ENCODE measurements around the gene AK4. TPM values are rescaled to one million over a fixed set of nuclear protein-coding genes. Genes with fewer than 3 reads are reported as not detected.

Gene AK4
- total RNA-seq, 3 donors from 2014 or later (not counting 1 experiment from before 2014, with no cell fraction given): 0.32 to 1.6 (median 0.75) TPM

- H3K36me3 ChIP-seq (ENCODE audit: control insufficient read depth, insufficient read depth, low read length): no peaks in the 10 kb centered on the region
- no peak overlapping the region for H3K4me3 ChIP-seq (ENCODE audit: low read length)
- H3K27me3 ChIP-seq (ENCODE audit: control insufficient read depth, insufficient read depth, low read length): no peaks in the 10 kb centered on the region
- intact Hi-C loops (cut with micrococcal nuclease): no loop called here
- no peak for TF ChIP-seq CTCF (IDR thresholded peaks at IDR 0.05)
- H3K4me1 Mint-ChIP-seq: no peaks in the 10 kb centered on the region
- H3K27ac ChIP-seq (ENCODE audit: low read length): no peak overlapping the region
- no peaks in the 10 kb centered on the region for H3K36me3 Mint-ChIP-seq
- H3K27ac Mint-ChIP-seq: no peak overlapping the region
- 92% methylated on average over 4 of the region's 5 CpGs for WGBS (ENCODE audit: insufficient coverage)
- peaks cover 0 to 32% of the 10 kb centered on the region in 2 donors for H3K27me3 Mint-ChIP-seq (ENCODE audit: low read depth in 2 of 2)
- DNase-seq: no peak
- no peak for ATAC-seq
- H3K9me3 ChIP-seq (ENCODE audit: control insufficient read depth, insufficient read depth, low read length): no peaks in the 10 kb centered on the region
- no peaks in the 10 kb centered on the region for H3K9me3 Mint-ChIP-seq
- H3K4me1 ChIP-seq (ENCODE audit: control insufficient read depth, insufficient read depth, low read length): no peaks in the 10 kb centered on the region
- H3K4me3 Mint-ChIP-seq: no peak overlapping the region
These were observed 81.8 kb downstream of the AK4 start for GRCh38 chr1:65229754-65230339.

GRCh38 chr1:65230731-65231481, 82.9 kb downstream of the AK4 start:
- Mint-ChIP-seq H3K4me3 (no peak overlapping the region), H3K4me1 (no peaks in the 10 kb centered on the region), H3K9me3 (no peaks in the 10 kb centered on the region), H3K36me3 (peaks cover 5% of the 10 kb centered on the region), H3K27ac (no peak overlapping the region), H3K27me3 (ENCODE audit: low read depth in 2 of 2) (peaks cover 4 to 34% of the 10 kb centered on the region in 2 donors)
- 25% methylated on average over 1 of the region's 1 CpG for WGBS (ENCODE audit: insufficient coverage)
- Histone ChIP-seq H3K27ac (ENCODE audit: low read length) (no peak overlapping the region), H3K4me1 (ENCODE audit: control insufficient read depth, insufficient read depth, low read length) (no peaks in the 10 kb centered on the region), H3K36me3 (ENCODE audit: control insufficient read depth, insufficient read depth, low read length) (no peaks in the 10 kb centered on the region), H3K27me3 (ENCODE audit: control insufficient read depth, insufficient read depth, low read length) (no peaks in the 10 kb centered on the region), H3K4me3 (ENCODE audit: low read length) (no peak overlapping the region), H3K9me3 (ENCODE audit: control insufficient read depth, insufficient read depth, low read length) (no peaks in the 10 kb centered on the region)
- peak in 1 of 2 donors; percentile 6 for DNase-seq
- no peak for ATAC-seq
- intact Hi-C loops (cut with micrococcal nuclease): no loop called here
- no peak for TF ChIP-seq CTCF (IDR thresholded peaks at IDR 0.05)

- ATAC-seq (no peak), DNase-seq (no peak)
- Histone ChIP-seq H3K4me1 (ENCODE audit: control insufficient read depth, insufficient read depth, low read length) (no peaks in the 10 kb centered on the region), H3K4me3 (ENCODE audit: low read length) (no peak overlapping the region), H3K36me3 (ENCODE audit: control insufficient read depth, insufficient read depth, low read length) (no peaks in the 10 kb centered on the region), H3K27ac (ENCODE audit: low read length) (no peak overlapping the region), H3K9me3 (ENCODE audit: control insufficient read depth, insufficient read depth, low read length) (no peaks in the 10 kb centered on the region), H3K27me3 (ENCODE audit: control insufficient read depth, insufficient read depth, low read length) (peaks cover 2% of the 10 kb centered on the region)
- no peak overlapping the region for H3K4me3 Mint-ChIP-seq
- WGBS (ENCODE audit: insufficient coverage): 46% methylated on average over 3 of the region's 4 CpGs
- no peak overlapping the region for H3K27ac Mint-ChIP-seq
- peaks cover 12% of the 10 kb centered on the region for H3K36me3 Mint-ChIP-seq
- no peak for TF ChIP-seq CTCF (IDR thresholded peaks at IDR 0.05)
- peaks cover 4 to 42% of the 10 kb centered on the region in 2 donors for H3K27me3 Mint-ChIP-seq (ENCODE audit: low read depth in 2 of 2)
- no peaks in the 10 kb centered on the region for H3K4me1 Mint-ChIP-seq
- intact Hi-C loops (cut with micrococcal nuclease): no loop called here
- no peaks in the 10 kb centered on the region for H3K9me3 Mint-ChIP-seq
These were observed 83.8 kb downstream of the AK4 start for GRCh38 chr1:65231718-65232330.

Measured in natural killer cell (primary cell).